HEK293 (cell line): ENCODE results near the gene UFL1.

Experiments used
- CTCF ChIA-PET: fragments of 350-600 bp; formaldehyde crosslinking; extraction: SDS; loops from one replicate; lab custom pipeline; 2021; ENCODE audit warnings: antibody characterized with exemption; lab: Yijun Ruan, JAX
- POLR2A ChIA-PET: fragments of 300-600 bp; formaldehyde crosslinking; extraction: SDS; loops from one replicate; lab custom pipeline; 2020; ENCODE audit warnings: antibody characterized with exemption, inconsistent platforms; lab: Yijun Ruan, JAX
- H3K27ac ChIP-seq: fragments of 200-500 bp; sonication (Bioruptor generic); 2 replicates; pipeline ENCODE4 v1.5.1; 2014; ENCODE audit warnings: low read depth, low read length, control low read depth, inconsistent platforms; ENCODE audit errors: extremely low read depth
- H3K36me3 ChIP-seq, 2 experiments: fragments of 200-500 bp in 1 of 2; sonication (Bioruptor generic) in 1 of 2; 1 replicate in 1 of 2; 2 replicates in 1 of 2; pipeline ENCODE4 v1.5.1; 2014 to 2017; ENCODE audit warnings: inconsistent platforms in 2 of 2, low read length in 2 of 2; ENCODE audit not compliant: control insufficient read depth in 2 of 2, insufficient read depth in 1 of 2
- H3K4me1 ChIP-seq: fragments of 200-500 bp; sonication (Bioruptor generic); 2 replicates; pipeline ENCODE4 v1.5.1; 2014; ENCODE audit warnings: mild to moderate bottlenecking, low read length, inconsistent platforms; ENCODE audit not compliant: control insufficient read depth, insufficient read depth
- H3K4me3 ChIP-seq: 2 replicates; pipeline ENCODE4 v1.5.1; 2011; ENCODE audit warnings: low read depth, mild to moderate bottlenecking, control low read depth, low read length, moderate library complexity
- H3K9me3 ChIP-seq: fragments of 200-500 bp; sonication (Bioruptor generic); 2 replicates; pipeline ENCODE4 v1.5.1; 2014; ENCODE audit warnings: low read depth, low read length, inconsistent platforms; ENCODE audit not compliant: control insufficient read depth, insufficient read depth
- ATF2 ChIP-seq: fragments of 450-650 bp; formaldehyde crosslinking; IDR thresholded peaks from 2 replicates; pipeline ENCODE4 v1.5.1; 2016; ENCODE audit warnings: missing biosample characterization, missing genetic modification characterization, low read depth
- BCL11B ChIP-seq: fragments of 450-650 bp; formaldehyde crosslinking; IDR thresholded peaks from 2 replicates; pipeline ENCODE4 v1.5.1; 2016; ENCODE audit warnings: low read depth, missing biosample characterization, missing genetic modification characterization
- GFI1B ChIP-seq: fragments of 450-650 bp; formaldehyde crosslinking; IDR thresholded peaks from 2 replicates; pipeline ENCODE4 v1.5.1; 2016; ENCODE audit warnings: missing biosample characterization, missing genetic modification characterization
- HOXA7 ChIP-seq: sonication (generic); formaldehyde crosslinking; IDR thresholded peaks from 2 replicates; pipeline ENCODE4 v1.8.1; 2022; ENCODE audit warnings: missing genetic modification reagents, borderline replicate concordance
- INSM2 ChIP-seq: fragments of 450-650 bp; formaldehyde crosslinking; IDR thresholded peaks from 2 replicates; pipeline ENCODE4 v1.5.1; 2016; ENCODE audit warnings: missing biosample characterization, missing genetic modification characterization
- MEIS1 ChIP-seq: sonication (generic); formaldehyde crosslinking; IDR thresholded peaks from 2 replicates; pipeline ENCODE4 v1.8.1; 2022; ENCODE audit warnings: missing genetic modification reagents, mild to moderate bottlenecking, borderline replicate concordance
- WT1 ChIP-seq: fragments of 450-650 bp; formaldehyde crosslinking; IDR thresholded peaks from 2 replicates; pipeline ENCODE4 v1.5.1; 2016; ENCODE audit warnings: missing biosample characterization, missing genetic modification characterization
- YY1 ChIP-seq: fragments of 450-650 bp; formaldehyde crosslinking; IDR thresholded peaks from 2 replicates; pipeline ENCODE4 v1.5.1; 2018; ENCODE audit warnings: missing biosample characterization, missing genetic modification characterization
- ZBTB10 ChIP-seq: fragments of 450-650 bp; formaldehyde crosslinking; IDR thresholded peaks from 2 replicates; pipeline ENCODE4 v1.5.1; 2016; ENCODE audit warnings: missing biosample characterization, missing genetic modification characterization
- ZBTB20 ChIP-seq: fragments of 450-650 bp; formaldehyde crosslinking; IDR thresholded peaks from 2 replicates; pipeline ENCODE4 v1.5.1; 2016; ENCODE audit warnings: missing biosample characterization, missing genetic modification characterization
- ZBTB21 ChIP-seq: fragments of 450-650 bp; formaldehyde crosslinking; IDR thresholded peaks from 2 replicates; pipeline ENCODE4 v1.5.1; 2017; ENCODE audit warnings: missing biosample characterization, missing genetic modification characterization
- ZNF138 ChIP-seq: fragments of 450-650 bp; formaldehyde crosslinking; IDR thresholded peaks from 2 replicates; pipeline ENCODE4 v1.5.1; 2016; ENCODE audit warnings: missing biosample characterization, missing genetic modification characterization, borderline replicate concordance
- ZNF266 ChIP-seq: fragments of 450-650 bp; formaldehyde crosslinking; IDR thresholded peaks from 2 replicates; pipeline ENCODE4 v1.5.1; 2016; ENCODE audit warnings: missing biosample characterization, missing genetic modification characterization, low read depth
- ZNF280C ChIP-seq: fragments of 450-650 bp; formaldehyde crosslinking; IDR thresholded peaks from 2 replicates; pipeline ENCODE4 v1.5.1; 2016; ENCODE audit warnings: missing biosample characterization, missing genetic modification characterization
- ZNF280D ChIP-seq: fragments of 450-650 bp; formaldehyde crosslinking; IDR thresholded peaks from 2 replicates; pipeline ENCODE4 v1.5.1; 2016; ENCODE audit warnings: missing biosample characterization, missing genetic modification characterization
- ZNF37A ChIP-seq: fragments of 450-650 bp; IDR thresholded peaks from 2 replicates; pipeline ENCODE4 v1.5.1; 2018; ENCODE audit warnings: missing biosample characterization, missing genetic modification characterization
- ZNF398 ChIP-seq: fragments of 450-650 bp; formaldehyde crosslinking; IDR thresholded peaks from 2 replicates; pipeline ENCODE4 v1.5.1; 2017; ENCODE audit warnings: missing biosample characterization, missing genetic modification characterization
- ZNF416 ChIP-seq: fragments of 450-650 bp; formaldehyde crosslinking; IDR thresholded peaks from 2 replicates; pipeline ENCODE4 v1.5.1; 2016; ENCODE audit warnings: missing biosample characterization, missing genetic modification characterization
- ZNF426 ChIP-seq: fragments of 450-650 bp; formaldehyde crosslinking; IDR thresholded peaks from 2 replicates; pipeline ENCODE4 v1.5.1; 2017; ENCODE audit warnings: missing biosample characterization, missing genetic modification characterization, mild to moderate bottlenecking, inconsistent platforms, moderate library complexity
- ZNF521 ChIP-seq: fragments of 450-650 bp; formaldehyde crosslinking; IDR thresholded peaks from 2 replicates; pipeline ENCODE4 v1.5.1; 2017; ENCODE audit warnings: missing biosample characterization, mild to moderate bottlenecking, missing genetic modification characterization
- ZNF768 ChIP-seq: fragments of 450-650 bp; formaldehyde crosslinking; IDR thresholded peaks from 2 replicates; pipeline ENCODE4 v1.5.1; 2018; ENCODE audit warnings: missing biosample characterization, mild to moderate bottlenecking, missing genetic modification characterization
- ZNF830 ChIP-seq: fragments of 450-650 bp; IDR thresholded peaks from 2 replicates; pipeline ENCODE4 v1.5.0; 2018; ENCODE audit warnings: missing biosample characterization, missing genetic modification characterization, low read depth, mild to moderate bottlenecking, moderate library complexity
- ZSCAN30 ChIP-seq: fragments of 450-650 bp; IDR thresholded peaks from 2 replicates; pipeline ENCODE4 v1.5.1; 2018; ENCODE audit warnings: missing biosample characterization, mild to moderate bottlenecking, missing genetic modification characterization, moderate library complexity

UFL1 gene

GRCh38 chr6:96545882-96546281 lies 24.3 kb downstream of the UFL1 start:
- no peaks in the 10 kb centered on the region for H3K4me1 ChIP-seq
- peaks cover 30 to 62% of the 10 kb centered on the region in 2 experiments; a peak in 2 of 3 replicates for H3K36me3 ChIP-seq
- TF ChIP-seq INSM2 = no peak
- no peak for TF ChIP-seq YY1
- TF ChIP-seq ZNF138 (tag by site-specific recombination) = no peak
- no peak for TF ChIP-seq ZNF280C
- TF ChIP-seq GFI1B = no peak
- no peak for TF ChIP-seq ZNF426 (tag by site-specific recombination)
- no peak for TF ChIP-seq ZNF416 (tag by site-specific recombination)
- TF ChIP-seq HOXA7 (CRISPR knock-in tag) = no peak
- no peak for TF ChIP-seq ZSCAN30 (tag by site-specific recombination)
- H3K27ac ChIP-seq = no peak overlapping the region
- CTCF ChIA-PET = interaction anchor here (0.7 to 1.3 kb wide), 2 partner anchors 120 to 352 kb away, joined by 3 to 4 read pairs; partner anchors contain the start of gene NDUFAF4
- POLR2A ChIA-PET = no interaction called here
- H3K4me3 ChIP-seq = no peak overlapping the region
- H3K9me3 ChIP-seq = no peaks in the 10 kb centered on the region

GRCh38 chr6:96547654-96548053 lies 26.0 kb downstream of the UFL1 start:
- CTCF ChIA-PET = no interaction called here
- Histone ChIP-seq H3K27ac (no peak overlapping the region), H3K36me3 (peaks cover 28 to 78% of the 10 kb centered on the region in 2 experiments; a peak in 2 of 3 replicates), H3K4me3 (no peak overlapping the region), H3K4me1 (no peaks in the 10 kb centered on the region), H3K9me3 (no peaks in the 10 kb centered on the region)
- POLR2A ChIA-PET = no interaction called here
- TF ChIP-seq ZNF398 (tag by site-specific recombination) (no peak), ZBTB20 (no peak), WT1 (tag by site-specific recombination) (no peak), ZBTB21 (tag by site-specific recombination) (no peak), ATF2 (tag by site-specific recombination) (no peak), ZNF37A (tag by site-specific recombination) (no peak), ZNF521 (tag by site-specific recombination) (no peak), ZNF266 (tag by site-specific recombination) (no peak), ZBTB10 (tag by site-specific recombination) (no peak), BCL11B (tag by site-specific recombination) (no peak), ZNF280D (tag by site-specific recombination) (no peak), MEIS1 (CRISPR knock-in tag) (no peak), ZNF830 (tag by site-specific recombination) (no peak), ZNF768 (tag by site-specific recombination) (no peak)
